OCI-LY3 (cell line): Measurements from ENCODE around the gene SLCO4A1.

ENCODE experiments used
- EZH2phosphoT487 ChIP-seq: fragments of 200-600 bp; shearing (Covaris generic); IDR thresholded peaks from 2 replicates; pipeline ENCODE4 v1.6.1; 2018; ENCODE audit warnings: antibody characterized with exemption, mixed run types, low read depth
- TF ChIP-seq, protein P1 (sequence below): fragments of 200-600, 300-600 bp; sonication (generic); IDR thresholded peaks from 2 replicates; pipeline ENCODE4 v1.5.1; 2014; ENCODE audit warnings: antibody characterized with exemption, low read length, low read depth

DNA sequence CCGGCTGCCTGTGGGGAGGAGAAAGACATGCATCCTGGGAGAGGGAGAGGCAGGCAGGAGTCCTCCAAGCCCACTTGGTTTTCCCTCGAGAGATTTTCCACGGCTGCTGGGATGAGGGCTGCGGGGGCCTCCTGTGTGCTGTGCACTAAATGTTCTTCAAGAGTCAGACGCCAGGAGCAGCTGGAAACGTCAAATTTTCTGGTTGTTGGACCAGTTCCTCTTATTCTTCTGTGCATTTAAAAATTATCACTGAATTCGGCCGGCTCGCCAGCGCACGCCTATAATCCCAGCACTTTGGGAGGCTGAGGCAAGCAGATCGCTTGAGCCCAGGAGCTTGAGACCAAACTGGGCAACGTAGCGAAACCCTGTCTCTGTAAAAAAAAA, 33.6 kb downstream of the SLCO4A1 start:
- TF ChIP-seq, protein P1, sequence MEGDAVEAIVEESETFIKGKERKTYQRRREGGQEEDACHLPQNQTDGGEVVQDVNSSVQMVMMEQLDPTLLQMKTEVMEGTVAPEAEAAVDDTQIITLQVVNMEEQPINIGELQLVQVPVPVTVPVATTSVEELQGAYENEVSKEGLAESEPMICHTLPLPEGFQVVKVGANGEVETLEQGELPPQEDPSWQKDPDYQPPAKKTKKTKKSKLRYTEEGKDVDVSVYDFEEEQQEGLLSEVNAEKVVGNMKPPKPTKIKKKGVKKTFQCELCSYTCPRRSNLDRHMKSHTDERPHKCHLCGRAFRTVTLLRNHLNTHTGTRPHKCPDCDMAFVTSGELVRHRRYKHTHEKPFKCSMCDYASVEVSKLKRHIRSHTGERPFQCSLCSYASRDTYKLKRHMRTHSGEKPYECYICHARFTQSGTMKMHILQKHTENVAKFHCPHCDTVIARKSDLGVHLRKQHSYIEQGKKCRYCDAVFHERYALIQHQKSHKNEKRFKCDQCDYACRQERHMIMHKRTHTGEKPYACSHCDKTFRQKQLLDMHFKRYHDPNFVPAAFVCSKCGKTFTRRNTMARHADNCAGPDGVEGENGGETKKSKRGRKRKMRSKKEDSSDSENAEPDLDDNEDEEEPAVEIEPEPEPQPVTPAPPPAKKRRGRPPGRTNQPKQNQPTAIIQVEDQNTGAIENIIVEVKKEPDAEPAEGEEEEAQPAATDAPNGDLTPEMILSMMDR, result no peak
- TF ChIP-seq EZH2phosphoT487, result no peak
